ENCODE results near the gene ADIPOR2.
"Not testable (repeated sequence)": the region's sequence is repeated elsewhere in the genome, so short reads cannot be mapped to it uniquely, and the experiment has no call there.

The ADIPOR2 gene

DNA sequence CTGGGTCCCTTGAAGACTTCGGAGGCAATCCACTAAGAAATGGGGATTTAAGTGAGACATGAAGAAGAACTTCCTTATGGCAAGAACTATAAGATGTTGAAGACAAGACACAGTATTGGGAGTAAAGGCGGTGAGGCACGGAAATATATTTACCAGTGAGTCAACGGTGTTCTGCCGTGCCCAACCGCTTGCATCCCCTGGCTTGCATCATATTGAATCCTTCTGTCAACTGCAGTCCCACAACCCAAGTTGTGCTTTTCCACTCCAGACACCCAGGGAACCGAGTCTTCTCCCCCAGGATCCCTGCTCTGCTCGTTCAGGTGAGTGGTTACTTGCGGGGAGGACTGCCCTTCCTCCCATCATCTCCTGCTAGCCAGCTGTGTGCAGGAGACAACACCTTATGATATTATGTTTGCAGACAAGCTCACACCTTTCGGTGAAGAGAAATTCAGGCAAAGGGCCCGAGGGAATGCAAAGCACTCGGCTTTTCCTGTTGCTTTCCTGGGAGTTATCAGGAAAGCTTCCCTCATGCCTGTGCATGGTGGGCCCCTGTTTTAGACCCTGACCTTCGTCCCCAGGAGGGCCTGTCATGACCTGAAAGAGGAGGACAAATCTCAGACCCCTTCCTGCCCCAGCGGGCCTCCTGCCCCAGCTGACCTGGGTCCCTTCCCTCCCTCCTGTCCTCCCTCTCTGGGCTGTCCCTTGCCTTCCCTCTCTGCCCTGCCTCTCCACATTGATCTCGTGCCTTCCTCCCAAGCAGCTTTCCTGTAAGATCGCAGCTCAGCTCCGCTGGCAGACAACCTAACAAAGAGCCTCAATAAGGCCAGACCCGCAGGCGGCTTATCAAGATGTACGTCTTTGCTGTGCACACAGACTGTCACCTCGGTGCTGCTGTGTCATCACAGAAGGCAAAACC lies 125.2 kb downstream of the ADIPOR2 start:
- no peak for DNase-seq

DNA sequence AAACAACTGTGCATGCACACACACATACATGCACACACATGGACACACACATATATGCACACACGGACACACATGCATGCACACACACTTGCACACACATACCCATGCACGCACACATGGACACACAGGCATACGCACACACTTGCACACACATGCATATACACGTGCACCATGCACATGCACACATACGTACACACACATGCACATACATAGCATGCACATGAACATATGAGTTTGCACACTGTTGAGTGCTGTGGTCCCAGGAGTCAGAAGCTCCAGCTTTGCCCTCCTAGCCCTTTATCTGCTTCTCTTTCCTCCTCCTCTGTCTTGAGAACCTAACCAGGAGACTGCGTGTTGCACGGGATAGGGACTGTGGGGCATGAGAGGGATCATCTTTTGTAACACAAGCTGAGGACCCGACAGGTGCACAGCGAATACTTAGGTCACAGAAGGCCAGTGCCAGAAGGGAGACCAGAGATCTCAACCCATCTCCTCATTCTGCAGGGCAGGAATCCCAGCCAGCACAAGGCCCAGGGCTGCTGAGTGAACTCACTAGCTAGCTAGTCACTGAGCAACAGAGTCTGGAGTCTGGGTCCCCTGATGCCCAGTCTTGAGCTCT lies 126.0 kb downstream of the ADIPOR2 start:
- no peak for DNase-seq

DNA sequence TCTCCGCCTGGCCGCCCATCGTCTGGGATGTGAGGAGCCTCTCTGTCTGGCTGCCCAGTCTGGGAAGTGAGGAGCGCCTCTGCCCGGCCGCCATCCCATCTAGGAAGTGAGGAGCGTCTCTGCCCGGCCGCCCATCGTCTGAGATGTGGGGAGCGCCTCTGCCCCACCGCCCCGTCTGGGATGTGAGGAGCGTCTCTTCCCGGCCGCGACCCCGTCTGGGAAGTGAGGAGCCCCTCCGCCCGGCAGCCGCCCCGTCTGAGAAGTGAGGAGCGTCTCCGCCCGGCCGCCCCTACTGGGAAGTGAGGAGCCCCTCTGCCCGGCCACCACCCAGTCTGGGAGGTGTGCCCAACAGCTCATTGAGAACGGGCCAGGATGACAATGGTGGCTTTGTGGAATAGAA lies 127.1 kb downstream of the ADIPOR2 start:
- DNase-seq, result not testable (repeated sequence)

DNA sequence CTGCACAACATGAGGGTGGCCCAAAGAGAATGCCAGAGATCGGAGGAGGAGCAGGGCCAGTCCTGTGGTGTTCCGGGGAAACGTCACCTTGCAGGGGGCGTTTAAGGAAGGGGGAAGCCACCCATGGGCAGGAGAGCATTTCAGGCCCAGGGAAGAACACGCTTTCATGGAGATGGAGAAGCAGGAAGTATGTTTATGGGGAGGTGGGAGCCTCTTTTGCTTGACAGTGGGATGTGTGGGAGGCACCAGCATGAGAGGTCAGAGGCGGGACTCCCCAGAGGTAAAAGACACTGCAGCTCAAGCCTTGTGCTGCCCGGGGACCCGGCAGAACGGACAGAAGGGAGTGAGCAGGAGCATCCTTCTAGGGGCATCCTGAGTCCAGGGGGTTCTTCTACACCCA lies 128.2 kb downstream of the ADIPOR2 start:
- no peak for DNase-seq

DNA sequence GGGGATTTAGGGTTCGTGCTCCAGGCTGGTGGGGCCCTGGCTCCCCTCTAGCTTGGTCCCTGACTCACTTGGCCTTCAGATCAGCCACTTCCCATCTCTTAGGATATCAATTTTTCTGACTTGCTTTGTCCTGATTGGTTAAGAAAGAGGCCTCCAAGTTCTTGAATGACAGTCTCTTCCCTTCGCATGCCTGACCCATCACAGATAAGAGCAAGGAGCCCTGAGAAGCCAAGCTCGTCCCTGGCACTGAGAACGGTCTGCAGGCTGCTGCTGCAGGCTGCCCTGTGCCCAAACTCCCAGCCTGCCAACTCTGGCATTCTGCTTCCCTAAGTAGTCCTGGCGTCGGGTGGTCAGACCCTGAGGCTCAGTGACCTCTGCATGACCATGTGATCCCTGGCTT lies 128.7 kb downstream of the ADIPOR2 start:
- no peak for DNase-seq

DNA sequence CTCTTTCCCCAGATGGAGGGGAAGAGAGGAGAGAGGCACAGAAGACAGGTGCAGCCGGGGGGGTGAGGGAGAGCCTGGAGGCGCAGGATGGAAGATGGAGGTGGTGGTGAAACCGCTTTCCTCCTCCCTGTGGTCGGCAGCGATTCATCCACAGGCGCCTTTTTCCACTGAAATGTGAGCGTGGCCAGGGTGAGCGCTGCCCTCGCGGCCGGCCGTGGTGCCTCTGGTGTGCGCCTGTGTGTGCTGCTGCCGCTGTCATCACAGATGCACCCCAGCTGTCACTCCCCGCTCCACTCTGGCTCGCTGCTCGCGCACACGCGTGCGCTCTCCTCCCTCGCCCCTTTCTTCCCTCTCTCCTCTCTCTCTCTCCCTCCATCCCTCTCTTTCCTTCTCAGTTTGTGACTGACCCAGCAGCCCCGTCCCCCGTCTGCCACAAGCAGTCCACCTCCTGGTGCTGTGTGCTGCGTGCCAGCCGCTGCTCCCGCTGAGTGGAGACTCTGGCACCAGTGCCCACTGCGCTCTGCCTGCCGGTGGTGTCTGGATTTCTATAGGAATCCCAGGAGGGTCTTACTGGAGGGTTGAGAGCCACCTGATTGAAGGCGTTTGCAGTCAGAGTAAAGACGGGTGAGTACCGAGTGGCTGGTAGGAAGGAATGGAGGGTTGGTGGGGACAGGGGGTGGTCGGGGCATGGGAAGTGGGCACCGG lies 129.5 kb downstream of the ADIPOR2 start, which contains the start of gene LRTM2:
Gene LRTM2 (plus strand): TSS at position 375 of the 705 bp plus-strand sequence. CDS start 7,584 bp downstream, outside the sequence.
- no peak for DNase-seq

DNA sequence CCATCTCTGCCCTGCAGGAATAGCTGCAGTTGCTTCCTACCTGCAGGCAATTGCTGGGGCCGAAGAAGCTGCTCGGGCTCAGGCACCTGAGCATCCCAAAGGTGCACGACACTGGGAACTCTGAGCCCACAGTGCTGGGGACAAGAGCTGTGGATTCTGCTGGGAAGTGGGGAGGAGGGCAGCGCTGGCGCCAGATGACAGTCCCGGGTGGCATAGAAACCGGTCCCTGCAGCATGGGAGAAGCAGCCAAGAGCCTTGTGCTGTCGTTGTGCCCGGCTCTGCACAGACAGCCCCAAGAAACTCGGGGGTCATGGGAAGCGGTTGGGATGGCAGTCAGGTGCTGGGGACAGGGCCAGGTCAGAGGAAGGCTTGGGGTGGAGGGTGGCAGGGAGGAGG lies 130.0 kb downstream of the ADIPOR2 start:
- DNase-seq, result no peak

DNA sequence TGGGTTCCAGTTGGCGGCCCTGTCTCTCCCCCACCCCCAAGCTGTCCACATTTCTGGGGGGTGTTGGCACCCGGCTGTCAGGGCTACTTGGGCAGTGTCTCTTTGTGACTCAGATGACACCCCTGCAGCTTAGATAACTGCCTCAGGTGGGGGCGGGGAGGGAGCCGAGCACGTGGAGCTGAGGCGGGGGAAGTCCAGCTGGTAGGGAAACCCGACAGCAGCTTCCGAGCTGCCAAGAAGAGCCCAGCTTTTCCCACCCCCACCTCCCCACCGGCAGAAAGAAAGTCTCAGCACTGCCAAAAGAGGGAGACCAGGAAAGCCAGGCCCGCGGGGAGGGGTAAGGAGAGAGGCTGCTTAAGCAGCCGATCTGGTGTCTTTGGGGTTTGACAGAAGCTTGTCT lies 130.9 kb downstream of the ADIPOR2 start:
- no peak for DNase-seq

DNA sequence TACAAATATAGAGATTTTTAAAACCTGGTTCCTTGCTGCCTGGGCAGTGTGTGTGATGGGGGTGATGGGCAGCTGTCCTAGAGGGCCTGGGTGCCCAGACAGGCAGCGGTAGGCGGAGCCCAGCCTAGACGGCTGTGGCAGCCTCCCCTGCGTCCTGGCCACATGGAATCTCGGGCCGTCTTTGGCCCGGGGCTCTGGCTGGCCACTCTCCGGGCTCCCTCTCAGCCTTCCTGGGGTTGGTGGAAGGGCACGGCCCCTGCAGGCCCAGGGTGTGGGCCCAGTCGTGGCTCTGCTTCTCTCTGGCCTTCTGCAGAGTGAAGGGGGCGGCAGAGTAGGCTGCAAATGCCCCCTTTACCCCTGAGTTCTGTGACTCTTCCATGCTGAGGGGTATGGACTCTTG lies 131.8 kb downstream of the ADIPOR2 start:
- DNase-seq, result no peak

DNA sequence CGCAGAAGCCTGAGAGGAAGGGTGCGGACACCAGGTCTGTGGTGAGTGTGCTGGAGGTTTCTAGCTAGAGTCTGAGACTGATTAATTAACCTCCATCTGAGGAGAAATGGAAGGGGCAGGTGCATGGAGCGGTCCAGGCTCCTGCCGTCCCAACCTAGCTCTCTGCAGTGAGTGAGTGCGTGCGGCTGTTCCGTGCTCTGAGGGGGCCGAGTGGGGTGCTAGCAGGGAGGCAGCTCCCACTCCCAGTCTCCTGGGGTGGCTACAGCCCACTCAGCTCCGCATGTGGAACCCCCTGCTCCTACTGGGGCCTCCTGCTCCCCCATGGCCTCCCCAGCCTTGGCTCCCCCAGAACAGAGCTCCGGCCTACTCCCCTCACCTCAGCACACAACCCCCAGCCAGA lies 132.4 kb downstream of the ADIPOR2 start:
- no peak for DNase-seq

DNA sequence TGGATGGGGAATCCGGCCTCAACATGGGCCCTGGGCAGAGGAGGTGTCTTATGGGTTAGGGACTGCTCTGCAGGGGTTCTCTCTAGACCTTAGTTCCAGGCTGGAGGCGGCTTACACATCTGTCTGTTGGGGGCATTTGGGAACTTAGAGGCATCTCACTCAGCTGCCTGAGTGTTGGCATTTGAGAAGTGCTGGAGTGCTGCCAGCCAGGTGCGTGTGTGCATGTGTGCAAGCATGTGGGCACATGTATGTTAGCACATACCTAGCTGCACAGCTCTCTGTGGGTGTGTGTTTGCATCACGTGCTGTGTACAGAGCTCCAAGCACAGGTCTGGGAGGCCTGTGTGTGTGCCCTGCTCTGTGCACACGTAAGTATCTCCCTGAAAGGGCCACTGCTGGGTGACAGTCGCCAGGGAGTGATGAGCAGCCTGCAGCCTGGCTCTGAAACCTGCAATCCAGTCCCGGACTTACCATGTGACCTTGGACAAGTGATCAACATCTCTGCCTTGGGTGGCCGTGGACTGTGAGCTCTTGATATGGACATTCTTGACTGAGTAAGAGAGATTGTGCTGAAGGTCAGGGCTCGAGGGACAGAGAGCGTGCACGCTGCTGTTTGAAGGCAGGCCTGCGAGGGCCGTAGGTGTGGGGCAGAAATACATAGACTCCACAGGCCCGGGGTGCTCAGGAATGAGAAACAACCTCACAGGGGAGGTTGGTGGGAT lies 134.7 kb downstream of the ADIPOR2 start:
- no peak for DNase-seq

DNA sequence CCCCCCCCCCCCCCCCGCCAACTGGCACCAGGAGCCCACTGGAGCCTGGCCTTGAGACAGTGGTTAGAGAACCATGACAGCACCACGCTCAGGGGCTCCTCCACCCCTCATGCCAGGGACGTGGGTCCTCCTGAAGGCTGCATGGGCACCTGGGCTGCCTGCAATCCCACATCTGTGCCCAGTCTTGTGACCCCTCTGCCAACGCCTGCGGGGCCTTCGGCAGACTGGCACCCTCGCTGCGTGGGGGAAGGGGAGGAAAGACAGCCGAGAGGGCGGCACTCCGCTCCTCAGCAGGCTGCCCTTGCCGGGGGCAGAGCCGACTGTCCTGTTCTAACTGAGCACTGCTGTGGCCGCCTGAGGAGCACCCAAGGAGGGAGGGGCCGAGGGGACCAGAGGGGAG lies 135.5 kb downstream of the ADIPOR2 start:
- no peak for DNase-seq

DNA sequence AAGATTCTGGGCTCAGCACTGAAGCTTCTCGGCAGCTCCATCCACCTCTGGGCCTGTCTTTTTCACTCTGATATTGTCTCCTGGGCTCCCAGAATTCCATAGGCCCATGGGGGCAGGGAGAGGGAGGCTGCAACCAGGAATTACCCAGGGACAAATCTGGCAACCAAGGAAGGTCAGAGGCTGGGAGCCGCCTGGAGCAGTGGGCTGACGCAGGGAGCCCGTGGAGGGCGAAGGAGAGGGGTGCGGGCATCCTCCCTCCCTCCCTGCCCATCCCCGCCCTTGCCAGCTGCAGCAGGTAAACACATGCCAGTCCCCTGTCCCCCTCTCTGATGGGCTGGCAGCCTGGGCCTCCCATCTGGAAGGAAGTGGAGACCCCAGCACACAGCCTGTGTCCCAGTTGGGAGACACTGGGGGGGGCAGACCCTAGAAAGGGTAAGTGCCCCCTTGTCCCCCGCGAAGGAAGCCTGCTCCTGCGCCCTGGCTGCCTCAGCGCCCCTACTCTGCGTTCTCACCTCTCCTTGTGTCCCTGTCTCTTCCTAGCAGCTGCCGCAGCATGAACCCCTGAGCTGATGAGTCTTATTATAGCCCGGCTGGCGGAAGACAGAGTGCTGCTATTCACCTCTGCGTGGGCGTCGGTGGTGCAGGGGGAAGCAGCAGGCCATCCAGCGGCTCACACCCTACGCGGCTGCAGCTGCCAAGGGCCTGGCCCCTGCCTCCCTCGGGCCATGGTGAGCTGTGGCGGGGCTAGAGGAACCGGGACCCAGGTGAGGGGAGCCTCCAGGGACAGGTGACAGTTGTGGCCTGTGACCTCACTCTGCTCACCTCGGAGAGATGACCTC lies 136.2 kb downstream of the ADIPOR2 start:
- DNase-seq, result no peak

DNA sequence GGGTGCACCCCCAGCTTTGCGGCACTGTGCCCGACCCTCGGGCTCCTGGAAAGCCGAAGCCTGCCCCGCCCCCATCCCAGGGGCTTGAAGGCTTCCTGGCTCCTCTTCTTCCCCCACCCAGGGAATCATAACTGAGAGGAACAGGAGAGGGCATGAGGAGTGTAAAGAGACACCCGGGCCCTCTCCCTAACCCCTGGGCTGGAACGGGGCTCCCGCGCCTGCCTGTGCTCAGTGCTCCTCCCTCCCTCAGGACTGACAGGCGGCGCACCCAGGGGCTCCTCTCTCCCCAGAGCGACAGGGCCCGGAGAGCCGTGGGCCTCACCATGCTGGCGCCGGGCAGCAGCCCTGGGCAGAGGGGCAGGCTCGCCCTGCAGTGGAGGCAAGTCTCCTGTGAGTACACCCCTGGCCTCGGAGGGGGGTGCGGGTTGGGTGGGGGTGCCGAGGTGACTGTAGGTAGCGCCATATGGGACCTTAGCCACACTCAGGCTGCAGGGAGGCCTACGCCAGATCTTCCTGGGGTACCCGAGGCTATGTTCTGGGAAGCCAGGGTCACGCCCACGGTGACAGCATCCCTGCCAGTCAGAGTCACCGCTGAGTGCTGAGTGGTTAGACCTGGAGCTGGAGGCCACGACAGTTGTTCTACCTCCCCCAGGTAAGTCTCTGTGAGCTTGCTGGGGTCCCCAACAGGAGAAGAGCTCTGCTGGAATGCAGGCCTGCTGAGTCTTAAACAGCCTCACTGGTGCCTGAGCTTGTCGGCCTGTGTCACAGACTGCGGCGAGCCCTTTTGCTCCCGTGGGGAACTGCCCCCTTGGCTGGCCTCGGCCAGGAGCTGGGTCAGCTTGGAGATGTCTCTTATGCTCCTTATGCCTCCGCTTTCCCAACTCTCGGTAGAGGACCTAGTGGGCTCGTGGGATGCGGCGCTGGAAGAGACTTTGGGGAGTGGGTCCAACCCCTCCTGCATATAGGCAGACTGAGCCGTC lies 137.2 kb downstream of the ADIPOR2 start:
- DNase-seq, result no peak

DNA sequence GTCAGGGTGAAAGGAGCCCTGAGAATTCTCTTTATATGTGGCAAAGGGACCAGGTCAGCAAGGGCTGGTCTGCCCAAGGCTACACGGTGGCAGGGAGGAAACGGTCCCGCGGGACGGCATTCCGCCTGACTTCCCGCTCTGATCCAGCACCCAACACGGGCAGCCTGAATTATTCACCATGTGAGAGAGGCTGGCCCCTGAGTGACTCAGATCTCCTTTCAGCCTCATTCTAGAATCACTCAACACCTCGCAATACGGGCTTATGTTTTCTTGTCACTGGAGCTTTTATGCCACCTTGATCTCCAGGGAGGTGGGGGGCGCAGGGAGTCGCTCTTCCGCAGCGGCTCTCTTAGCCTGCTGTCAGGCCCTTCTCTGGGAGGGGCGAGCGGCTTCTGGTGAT lies 138.0 kb downstream of the ADIPOR2 start:
- DNase-seq, result no peak

DNA sequence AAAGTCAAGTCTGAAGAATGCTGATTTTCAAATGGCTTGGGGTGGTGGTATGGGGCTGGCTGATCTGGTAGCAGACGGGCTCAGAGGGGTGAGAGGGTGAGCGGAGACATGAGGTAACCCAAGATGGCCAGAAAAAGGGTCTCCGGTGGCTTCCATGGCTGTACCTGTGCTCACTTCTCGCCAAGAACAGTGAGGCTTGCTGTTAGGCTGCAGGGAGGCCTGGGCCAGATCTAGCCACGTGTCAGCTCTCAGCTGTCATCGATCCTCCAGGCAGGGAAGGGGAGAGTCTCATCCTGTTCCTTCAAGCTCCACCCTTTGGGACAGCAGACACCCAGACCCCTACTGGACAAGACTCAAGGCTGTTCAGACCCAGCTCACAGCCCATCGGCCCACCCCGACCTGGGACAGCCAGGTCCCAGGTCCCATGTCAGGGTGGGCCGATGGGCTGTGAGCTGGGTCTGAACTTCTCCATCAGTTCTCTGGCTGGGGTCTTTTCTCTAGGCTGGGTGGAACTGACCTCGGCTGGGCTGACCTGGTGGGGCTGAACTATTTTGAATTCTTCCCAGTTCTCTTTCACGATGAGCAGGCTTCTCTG lies 138.5 kb downstream of the ADIPOR2 start:
- DNase-seq, result no peak

DNA sequence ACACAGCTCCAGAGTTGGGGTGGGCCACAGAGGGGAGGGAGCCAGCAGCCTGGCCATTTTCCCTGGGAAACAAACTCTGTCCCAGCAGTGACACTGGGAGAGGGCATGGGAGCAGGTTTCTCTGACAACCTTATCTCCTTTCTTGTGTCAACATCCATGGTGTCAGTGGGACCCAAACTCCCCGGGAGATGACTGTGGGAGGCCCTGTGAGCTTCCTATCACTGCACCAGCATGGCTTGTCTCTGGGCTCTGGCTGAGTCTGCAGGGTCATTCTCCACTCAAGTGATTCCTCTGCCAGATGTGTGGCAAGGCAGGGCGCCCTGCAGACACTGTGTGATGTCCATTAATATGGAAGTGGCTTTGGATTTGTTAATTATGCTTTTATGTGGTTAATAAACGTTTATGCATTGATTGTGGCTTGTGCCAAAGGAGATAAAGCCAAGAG lies 139.6 kb downstream of the ADIPOR2 start:
- no peak for DNase-seq

DNA sequence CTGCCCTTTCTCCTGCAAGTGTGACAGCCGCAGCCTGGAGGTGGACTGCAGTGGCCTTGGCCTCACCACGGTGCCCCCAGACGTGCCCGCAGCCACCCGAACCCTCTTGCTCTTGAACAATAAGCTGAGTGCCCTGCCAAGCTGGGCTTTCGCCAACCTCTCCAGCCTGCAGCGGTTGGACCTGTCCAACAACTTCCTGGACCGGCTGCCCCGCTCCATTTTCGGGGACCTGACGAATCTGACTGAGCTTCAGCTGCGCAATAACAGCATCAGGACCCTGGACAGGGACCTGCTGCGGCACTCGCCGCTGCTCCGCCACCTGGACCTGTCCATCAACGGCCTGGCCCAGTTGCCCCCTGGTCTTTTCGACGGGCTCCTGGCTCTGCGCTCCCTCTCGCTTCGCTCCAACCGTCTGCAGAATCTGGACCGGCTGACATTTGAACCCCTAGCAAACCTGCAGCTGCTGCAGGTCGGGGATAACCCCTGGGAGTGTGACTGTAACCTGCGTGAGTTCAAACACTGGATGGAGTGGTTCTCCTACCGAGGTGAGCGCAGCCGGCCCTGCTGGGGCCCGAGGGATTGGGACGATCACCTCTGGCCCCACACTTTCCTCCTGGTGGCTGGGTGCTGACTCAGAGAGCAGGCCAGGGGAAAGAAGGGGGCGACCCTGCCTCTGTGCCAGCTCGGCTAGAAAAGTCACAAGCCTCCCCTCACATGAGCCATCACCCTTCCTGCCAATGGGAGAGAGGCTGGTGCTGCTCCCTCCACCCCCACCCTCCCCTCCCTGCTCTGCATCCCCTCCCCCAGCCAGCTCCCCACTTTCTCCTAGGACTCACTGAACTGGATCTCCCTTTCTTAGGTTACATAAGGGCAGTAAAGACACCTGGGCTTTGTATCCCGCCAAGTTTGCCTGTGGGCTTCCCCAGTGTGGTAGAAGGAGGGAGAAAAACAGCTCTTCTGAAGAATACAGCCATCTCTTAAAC lies 140.4 kb downstream of the ADIPOR2 start:
- no peak for DNase-seq

Data from CD4-positive, alpha-beta T cell treated with Interleukin-4 for 1 hour (primary cell).